HG02970 (cell line): ENCODE measurements around the gene MMP24.
A peak's percentile ranks its signal among the peaks of the same experiment; 100 is the strongest.

Experiments used
- ATAC-seq: cut with Tn5 transposase; IDR thresholded peaks from one replicate; pipeline ENCODE4 v1.9.1; 2021; ENCODE audit warnings: mild to moderate bottlenecking, moderate library complexity, moderate number of reproducible peaks; ENCODE audit not compliant: unreplicated experiment, low FRiP score

MMP24 gene

GRCh38 chr20:35276408-35276807, 49.9 kb downstream of the MMP24 start:
- ATAC-seq, result no peak

GRCh38 chr20:35277127-35277526, 50.6 kb downstream of the MMP24 start:
- ATAC-seq, result no peak

- peak; percentile 83 for ATAC-seq
Measured at GRCh38 chr20:35277531-35278395, 51.3 kb downstream of the MMP24 start, which contains the start of gene MMP24OS. Gene MMP24OS, minus strand, starts transcription at chr20:35278122. Its CDS starts 193 bp downstream, at chr20:35277929.

GRCh38 chr20:35279040-35279439, 52.5 kb downstream of the MMP24 start:
- ATAC-seq, result no peak

- ATAC-seq, result no peak
Measured at GRCh38 chr20:35279533-35280174, 53.2 kb downstream of the MMP24 start.

- ATAC-seq, result no peak
Measured at GRCh38 chr20:35280523-35280922, 54.0 kb downstream of the MMP24 start.

GRCh38 chr20:35281506-35282101, 55.1 kb downstream of the MMP24 start:
- ATAC-seq, result no peak

- no peak for ATAC-seq
Measured at GRCh38 chr20:35283441-35284266, 57.2 kb downstream of the MMP24 start.

GRCh38 chr20:35284267-35284991, 57.9 kb downstream of the MMP24 start, which contains the start of gene EIF6:
Gene EIF6, minus strand, starts transcription at chr20:35284772. Its CDS starts 285 bp downstream, at chr20:35284487.
- ATAC-seq, result peak; percentile 66

GRCh38 chr20:35284992-35285805, 58.7 kb downstream of the MMP24 start:
- peak; percentile 26 for ATAC-seq

GRCh38 chr20:35285806-35286076, 59.3 kb downstream of the MMP24 start:
- ATAC-seq, result no peak

- no peak for ATAC-seq
Measured at GRCh38 chr20:35286077-35286898, 59.8 kb downstream of the MMP24 start.

- ATAC-seq, result no peak
Measured at GRCh38 chr20:35286899-35287508, 60.5 kb downstream of the MMP24 start.

- ATAC-seq, result no peak
Measured at GRCh38 chr20:35287509-35288324, 61.2 kb downstream of the MMP24 start.

- ATAC-seq, result no peak
Measured at GRCh38 chr20:35288325-35289060, 62.0 kb downstream of the MMP24 start.

GRCh38 chr20:35290186-35290886, 63.8 kb downstream of the MMP24 start:
- ATAC-seq, result no peak
